IPS-18a (cell line): Measurements from ENCODE around the gene BRDT.

Experiments used
- H3K27ac ChIP-seq: one replicate; pipeline ENCODE4 v1.5.1; 2013; ENCODE audit warnings: low read length
- H3K27me3 ChIP-seq: one replicate; pipeline ENCODE4 v1.6.1; 2013; ENCODE audit warnings: mild to moderate bottlenecking, low read length; ENCODE audit not compliant: control insufficient read depth, insufficient read depth
- H3K36me3 ChIP-seq: one replicate; pipeline ENCODE4 v1.6.1; 2013; ENCODE audit warnings: low read depth, low read length; ENCODE audit not compliant: control insufficient read depth
- H3K4me1 ChIP-seq: one replicate; pipeline ENCODE4 v1.6.1; 2013; ENCODE audit warnings: low read depth, low read length; ENCODE audit not compliant: control insufficient read depth
- H3K4me3 ChIP-seq: one replicate; pipeline ENCODE4 v1.5.1; 2013; ENCODE audit warnings: low read length
- H3K9ac ChIP-seq: one replicate; pipeline ENCODE4 v1.6.1; 2013; ENCODE audit warnings: mild to moderate bottlenecking, low read length, moderate library complexity
- H3K9me3 ChIP-seq: one replicate; pipeline ENCODE4 v1.6.1; 2013; ENCODE audit warnings: low read depth, low read length; ENCODE audit not compliant: control insufficient read depth

Gene BRDT

DNA sequence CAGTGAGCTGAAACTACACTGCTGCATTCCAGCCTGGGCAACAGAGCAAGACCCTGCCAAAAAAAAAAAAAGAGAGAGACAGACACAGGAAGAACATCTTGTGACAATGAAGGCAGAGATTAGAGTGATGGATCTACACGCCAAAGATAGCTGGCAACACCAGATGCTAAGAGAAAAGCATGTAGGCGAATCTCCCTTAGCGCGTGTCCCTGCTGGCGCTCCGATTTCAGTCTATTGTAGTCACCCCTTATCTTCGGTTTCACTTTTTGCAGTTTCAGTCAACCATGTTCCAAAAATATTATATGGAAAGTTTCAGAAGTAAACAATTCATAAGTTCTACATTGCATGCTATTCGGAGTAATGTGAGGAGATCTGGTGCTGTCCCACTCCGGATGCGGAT lies 11.6 kb upstream of the BRDT start:
- Histone ChIP-seq H3K9ac (no peak overlapping the region), H3K27ac (no peak overlapping the region), H3K9me3 (no peaks in the 10 kb centered on the region), H3K27me3 (no peaks in the 10 kb centered on the region), H3K4me1 (no peaks in the 10 kb centered on the region), H3K4me3 (no peak overlapping the region), H3K36me3 (no peaks in the 10 kb centered on the region)

DNA sequence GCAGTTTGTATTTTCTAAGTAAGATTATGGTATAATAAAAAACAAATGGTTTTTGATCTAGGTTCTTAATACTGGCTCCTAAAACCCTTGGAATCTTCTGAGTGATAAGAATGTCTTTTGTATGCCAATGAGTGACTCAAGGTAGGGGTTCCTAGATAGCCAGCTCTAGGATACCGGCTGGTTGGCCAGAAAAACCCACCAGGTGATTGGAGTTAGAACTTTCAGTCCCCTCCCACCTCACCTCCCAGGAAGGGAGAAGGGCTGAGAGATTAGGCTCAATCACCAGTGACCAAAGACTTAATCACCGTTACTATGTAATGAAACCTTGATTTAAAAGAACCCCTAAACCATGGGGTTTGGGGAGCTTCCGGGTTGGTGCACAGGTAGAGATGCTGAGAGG lies 8.7 kb upstream of the BRDT start:
- no peaks in the 10 kb centered on the region for H3K9me3 ChIP-seq
- no peaks in the 10 kb centered on the region for H3K27me3 ChIP-seq
- H3K9ac ChIP-seq: no peak overlapping the region
- peaks cover 3% of the 10 kb centered on the region for H3K4me1 ChIP-seq
- H3K4me3 ChIP-seq: no peak overlapping the region
- no peaks in the 10 kb centered on the region for H3K36me3 ChIP-seq
- no peak overlapping the region for H3K27ac ChIP-seq

DNA sequence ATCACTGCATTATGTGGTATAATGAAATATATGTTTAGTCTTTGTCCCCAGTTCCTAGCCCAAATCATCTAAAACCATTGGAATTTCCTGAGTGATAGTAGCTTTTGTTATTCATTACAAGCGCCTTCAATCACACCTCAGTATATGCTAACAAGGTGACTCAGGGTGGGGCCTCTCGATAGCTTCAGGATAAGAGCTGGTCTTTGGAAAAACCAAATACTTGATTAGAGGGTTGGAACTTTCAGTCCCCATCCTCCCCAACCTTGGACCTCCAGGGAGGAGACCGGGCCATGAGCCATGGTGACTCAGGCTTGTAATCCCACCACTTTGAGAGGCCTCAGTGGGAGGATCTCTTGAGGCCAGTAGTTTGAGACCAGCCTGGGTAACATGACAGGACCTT lies 5.1 kb upstream of the BRDT start:
- Histone ChIP-seq H3K9me3 (no peaks in the 10 kb centered on the region), H3K4me3 (no peak overlapping the region), H3K9ac (no peak overlapping the region), H3K27ac (no peak overlapping the region), H3K4me1 (peaks cover 3% of the 10 kb centered on the region), H3K36me3 (no peaks in the 10 kb centered on the region), H3K27me3 (no peaks in the 10 kb centered on the region)

DNA sequence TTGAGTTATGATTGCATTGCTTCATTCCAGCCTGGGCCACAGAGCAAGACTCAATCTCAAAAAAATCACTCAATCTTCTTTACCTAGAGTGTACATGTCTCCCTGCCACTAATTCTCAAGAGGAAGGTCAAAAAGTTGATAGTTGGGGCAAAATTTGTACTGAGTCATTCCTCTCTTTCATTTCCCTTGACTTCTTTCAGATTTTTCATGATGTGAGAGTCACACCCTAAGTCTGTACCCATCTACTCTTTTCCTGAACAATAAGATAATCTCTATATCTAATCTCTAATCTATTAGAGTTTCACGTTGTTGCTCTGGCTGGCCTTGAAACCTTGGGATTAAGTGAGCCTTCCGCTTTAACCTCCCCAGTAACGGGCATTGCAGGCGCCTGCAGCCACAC lies 1.1 kb upstream of the BRDT start:
- no peaks in the 10 kb centered on the region for H3K36me3 ChIP-seq
- H3K9ac ChIP-seq: no peak overlapping the region
- no peaks in the 10 kb centered on the region for H3K9me3 ChIP-seq
- H3K27ac ChIP-seq: no peak overlapping the region
- H3K27me3 ChIP-seq: no peaks in the 10 kb centered on the region
- no peak overlapping the region for H3K4me3 ChIP-seq
- H3K4me1 ChIP-seq: peaks cover 3% of the 10 kb centered on the region

DNA sequence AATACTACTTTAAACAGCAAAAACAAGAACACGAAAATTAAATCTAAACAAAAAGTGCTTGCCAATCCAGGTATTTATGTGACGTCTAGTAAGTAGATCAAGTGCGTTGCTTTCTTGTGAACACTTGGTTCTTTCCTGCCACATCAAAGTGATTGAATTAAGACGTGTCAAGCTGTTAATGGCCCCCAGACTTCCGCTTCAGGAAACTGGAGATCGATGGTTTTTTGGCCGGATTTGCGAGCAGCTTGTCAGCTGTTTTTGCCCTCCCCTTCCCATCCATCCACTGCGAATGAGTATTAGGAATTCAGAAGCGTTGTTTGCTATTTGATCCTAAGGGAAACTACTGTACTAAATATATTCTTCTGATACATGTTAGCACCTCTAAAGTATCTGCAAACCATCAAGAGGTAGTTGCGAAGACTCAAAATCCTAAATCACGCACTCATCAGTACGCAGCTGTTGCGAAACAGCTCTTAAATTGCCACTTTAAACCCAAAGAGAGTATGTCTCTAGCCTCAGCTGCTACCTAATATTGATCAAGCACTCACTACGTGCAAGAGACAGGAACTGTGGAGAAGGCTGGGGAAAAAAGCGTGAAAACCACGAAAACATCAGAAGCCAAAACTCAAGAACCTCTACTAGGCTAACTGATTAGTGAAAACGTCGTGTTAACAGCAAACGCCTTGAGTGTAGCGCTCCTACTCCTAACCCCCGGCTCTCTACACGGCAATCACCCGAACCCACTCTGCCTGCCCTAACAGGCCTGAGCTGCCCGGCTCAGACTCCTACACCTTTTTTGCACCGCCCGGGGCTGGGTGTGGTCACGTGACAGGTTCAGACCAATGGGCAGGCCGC lies 473 bp upstream of the BRDT start:
- no peak overlapping the region for H3K4me3 ChIP-seq
- no peaks in the 10 kb centered on the region for H3K27me3 ChIP-seq
- no peak overlapping the region for H3K9ac ChIP-seq
- H3K4me1 ChIP-seq: peaks cover 3% of the 10 kb centered on the region
- H3K36me3 ChIP-seq: no peaks in the 10 kb centered on the region
- no peaks in the 10 kb centered on the region for H3K9me3 ChIP-seq
- H3K27ac ChIP-seq: no peak overlapping the region

DNA sequence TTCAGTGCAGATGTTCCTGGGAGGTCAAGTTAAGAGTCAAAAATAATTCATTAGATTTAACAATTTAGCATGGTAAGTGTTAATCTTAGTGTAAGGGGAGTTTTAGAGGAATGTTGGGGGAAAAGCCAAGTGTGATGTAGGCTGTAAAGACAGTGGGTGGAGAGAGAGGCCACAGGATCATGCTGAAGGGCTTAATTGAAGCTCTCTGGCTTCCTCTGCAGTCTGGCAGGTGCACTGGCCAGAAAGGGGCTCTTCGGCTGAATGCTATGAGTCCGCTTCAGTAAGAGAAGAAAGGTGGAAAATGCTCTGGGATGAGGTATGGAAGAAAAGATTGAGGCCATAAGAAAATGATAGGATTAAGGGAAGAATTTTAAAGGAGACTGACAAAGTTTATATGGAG lies 3.0 kb downstream of the BRDT start:
- no peaks in the 10 kb centered on the region for H3K36me3 ChIP-seq
- no peak overlapping the region for H3K27ac ChIP-seq
- no peaks in the 10 kb centered on the region for H3K9me3 ChIP-seq
- no peak overlapping the region for H3K9ac ChIP-seq
- H3K4me1 ChIP-seq: no peaks in the 10 kb centered on the region
- no peaks in the 10 kb centered on the region for H3K27me3 ChIP-seq
- no peak overlapping the region for H3K4me3 ChIP-seq

DNA sequence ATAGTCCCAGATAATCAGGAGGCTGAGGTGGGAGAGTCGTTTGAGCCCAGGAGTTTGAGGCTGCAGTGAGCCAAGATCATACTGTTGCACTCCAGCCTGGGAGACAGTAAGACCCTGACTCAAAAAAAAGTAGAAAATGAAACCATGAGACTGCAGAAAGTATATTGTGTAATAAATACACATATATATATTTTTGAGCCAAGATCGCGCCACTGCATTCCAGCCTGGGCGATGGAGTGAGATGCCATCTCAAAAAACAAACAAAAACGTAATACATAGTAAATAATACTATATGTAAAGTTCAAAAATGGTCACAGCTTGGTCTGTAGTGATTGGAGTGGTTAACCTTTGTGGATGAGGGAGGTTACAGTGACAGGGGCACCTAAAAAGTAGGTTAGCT lies 9.7 kb downstream of the BRDT start:
- Histone ChIP-seq H3K4me1 (no peaks in the 10 kb centered on the region), H3K36me3 (no peaks in the 10 kb centered on the region)

DNA sequence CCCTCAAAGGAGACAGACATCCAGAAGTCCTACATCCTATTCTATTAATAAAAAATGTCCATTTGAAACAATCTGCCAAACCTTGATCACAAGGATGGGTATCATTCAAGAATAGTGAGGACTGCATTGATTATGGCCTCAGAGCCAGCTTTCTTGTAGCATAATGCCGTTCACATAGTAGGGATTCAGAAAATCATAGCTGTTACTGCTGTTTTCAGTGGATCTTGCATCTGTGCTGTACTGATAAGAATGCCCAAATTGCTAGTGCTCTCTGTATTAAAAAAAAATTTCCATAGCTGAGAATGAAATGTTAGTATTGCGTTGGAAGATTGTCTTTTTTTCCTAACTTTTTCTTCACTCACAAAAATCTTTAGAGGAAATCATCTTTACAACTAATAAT lies 19.1 kb downstream of the BRDT start:
- H3K9ac ChIP-seq: no peak overlapping the region
- H3K4me1 ChIP-seq: no peaks in the 10 kb centered on the region
- no peaks in the 10 kb centered on the region for H3K27me3 ChIP-seq
- H3K36me3 ChIP-seq: no peaks in the 10 kb centered on the region
- H3K9me3 ChIP-seq: no peaks in the 10 kb centered on the region
- no peak overlapping the region for H3K4me3 ChIP-seq
- H3K27ac ChIP-seq: no peak overlapping the region

More for the DNA sequence above, 9.7 kb downstream of the BRDT start:
- H3K9ac ChIP-seq: no peak overlapping the region
- no peak overlapping the region for H3K27ac ChIP-seq
- H3K27me3 ChIP-seq: no peaks in the 10 kb centered on the region
- no peaks in the 10 kb centered on the region for H3K9me3 ChIP-seq
- no peak overlapping the region for H3K4me3 ChIP-seq

DNA sequence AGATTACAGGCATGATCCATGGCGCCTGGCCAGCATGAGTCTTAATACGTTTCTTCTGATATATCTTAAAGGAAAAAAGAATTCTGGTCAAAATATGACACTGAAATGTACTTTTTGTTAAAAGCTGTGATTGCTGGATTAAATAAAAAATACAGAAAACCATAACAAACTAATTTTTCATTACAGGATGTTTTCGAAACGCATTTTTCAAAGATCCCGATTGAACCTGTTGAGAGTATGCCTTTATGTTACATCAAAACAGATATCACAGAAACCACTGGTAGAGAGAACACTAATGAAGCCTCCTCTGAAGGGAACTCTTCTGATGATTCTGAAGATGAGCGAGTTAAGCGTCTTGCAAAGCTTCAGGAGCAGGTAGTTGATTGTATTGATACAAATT lies 30.2 kb downstream of the BRDT start:
- Histone ChIP-seq H3K27ac (no peak overlapping the region), H3K4me3 (no peak overlapping the region), H3K9me3 (no peaks in the 10 kb centered on the region), H3K27me3 (no peaks in the 10 kb centered on the region), H3K36me3 (no peaks in the 10 kb centered on the region), H3K4me1 (no peaks in the 10 kb centered on the region), H3K9ac (no peak overlapping the region)

DNA sequence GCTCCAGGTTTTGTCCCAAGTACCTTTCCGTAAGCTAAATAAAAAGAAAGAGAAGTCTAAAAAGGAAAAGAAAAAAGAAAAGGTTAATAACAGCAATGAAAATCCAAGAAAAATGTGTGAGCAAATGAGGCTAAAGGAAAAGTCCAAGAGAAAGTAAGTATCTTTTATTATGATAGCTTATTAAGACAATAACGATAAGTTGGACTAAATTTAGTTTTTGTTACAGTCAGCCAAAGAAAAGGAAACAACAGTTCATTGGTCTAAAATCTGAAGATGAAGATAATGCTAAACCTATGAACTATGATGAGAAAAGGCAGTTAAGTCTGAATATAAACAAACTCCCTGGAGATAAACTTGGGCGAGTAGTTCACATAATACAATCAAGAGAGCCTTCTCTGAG lies 31.5 kb downstream of the BRDT start:
- Histone ChIP-seq H3K4me3 (no peak overlapping the region), H3K27ac (no peak overlapping the region), H3K4me1 (no peaks in the 10 kb centered on the region), H3K36me3 (no peaks in the 10 kb centered on the region), H3K9me3 (no peaks in the 10 kb centered on the region), H3K27me3 (no peaks in the 10 kb centered on the region), H3K9ac (no peak overlapping the region)

DNA sequence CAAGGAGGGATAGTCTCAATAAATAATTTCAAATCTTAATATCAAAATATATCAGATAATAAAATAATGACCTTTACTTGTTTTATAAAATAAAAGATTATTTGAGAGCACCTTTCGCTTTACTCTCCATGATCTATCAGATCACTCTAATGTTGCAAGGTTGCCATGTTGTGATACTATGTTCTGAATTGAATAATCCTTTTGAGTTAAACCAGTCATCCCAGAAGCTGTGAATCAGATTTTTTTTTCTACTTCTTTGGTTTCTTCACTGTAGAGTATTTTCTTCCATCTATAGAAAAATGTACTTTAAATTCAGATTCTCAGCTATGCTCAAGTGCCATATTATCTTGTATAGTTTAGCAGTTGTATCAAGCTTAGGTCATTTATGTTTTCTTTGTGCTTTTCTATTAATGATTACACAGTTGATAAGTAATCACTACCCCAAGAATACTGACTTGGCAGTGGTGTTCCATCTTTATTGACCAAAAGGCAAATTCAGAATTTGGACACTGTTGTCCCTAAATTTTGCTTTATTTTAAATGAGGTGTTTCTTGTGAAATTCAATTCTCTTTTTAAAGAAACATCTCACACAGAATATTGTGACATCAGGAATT lies 32.9 kb downstream of the BRDT start:
- Histone ChIP-seq H3K36me3 (no peaks in the 10 kb centered on the region), H3K9ac (no peak overlapping the region), H3K4me3 (no peak overlapping the region), H3K4me1 (no peaks in the 10 kb centered on the region), H3K9me3 (no peaks in the 10 kb centered on the region), H3K27me3 (no peaks in the 10 kb centered on the region), H3K27ac (no peak overlapping the region)

DNA sequence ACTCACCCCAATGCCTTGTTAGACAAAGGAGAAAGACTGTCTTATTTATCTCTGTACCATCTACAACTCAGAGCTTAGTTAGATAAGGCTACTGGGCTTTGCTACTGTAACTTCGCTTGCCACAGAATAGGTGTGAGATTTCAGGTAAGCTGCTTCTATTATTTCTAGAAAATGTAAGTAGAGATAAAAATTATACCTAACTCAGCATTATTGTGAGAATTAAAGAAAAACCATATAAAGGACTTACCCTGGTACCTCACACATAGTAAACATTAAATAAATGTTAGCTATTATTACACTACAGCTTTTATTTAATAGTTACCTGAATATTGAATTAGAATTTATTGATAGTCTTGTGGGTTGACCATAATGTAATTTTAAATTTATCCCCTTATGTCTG lies 44.1 kb downstream of the BRDT start:
- Histone ChIP-seq H3K4me1 (no peaks in the 10 kb centered on the region), H3K27ac (no peak overlapping the region), H3K4me3 (no peak overlapping the region), H3K9ac (no peak overlapping the region), H3K9me3 (no peaks in the 10 kb centered on the region), H3K27me3 (no peaks in the 10 kb centered on the region), H3K36me3 (no peaks in the 10 kb centered on the region)
